Pulmonary artery endothelial cell (primary cell): ENCODE results near the gene AKT1. TPM values are rescaled to one million over a fixed set of nuclear protein-coding genes. Genes with fewer than 3 reads are reported as not detected.
"Not testable (repeated sequence)": the region's sequence is repeated elsewhere in the genome, so short reads cannot be mapped to it uniquely, and the experiment has no call there.

Experiments
- DNase-seq: peaks from one replicate; pipeline ENCODE4 v3.0.0-alpha.2; 2011; ENCODE audit warnings: low read depth, low spot score
- total RNA-seq: library from RNA; depleted of rRNA; stranded (reverse); fragments of >200 nt; gene quantifications from 2 replicates; pipeline ENCODE4 v1.2.3, GENCODE V29; 2014

The AKT1 gene
- total RNA-seq: 224 and 229 TPM in 2 replicates

DNA sequence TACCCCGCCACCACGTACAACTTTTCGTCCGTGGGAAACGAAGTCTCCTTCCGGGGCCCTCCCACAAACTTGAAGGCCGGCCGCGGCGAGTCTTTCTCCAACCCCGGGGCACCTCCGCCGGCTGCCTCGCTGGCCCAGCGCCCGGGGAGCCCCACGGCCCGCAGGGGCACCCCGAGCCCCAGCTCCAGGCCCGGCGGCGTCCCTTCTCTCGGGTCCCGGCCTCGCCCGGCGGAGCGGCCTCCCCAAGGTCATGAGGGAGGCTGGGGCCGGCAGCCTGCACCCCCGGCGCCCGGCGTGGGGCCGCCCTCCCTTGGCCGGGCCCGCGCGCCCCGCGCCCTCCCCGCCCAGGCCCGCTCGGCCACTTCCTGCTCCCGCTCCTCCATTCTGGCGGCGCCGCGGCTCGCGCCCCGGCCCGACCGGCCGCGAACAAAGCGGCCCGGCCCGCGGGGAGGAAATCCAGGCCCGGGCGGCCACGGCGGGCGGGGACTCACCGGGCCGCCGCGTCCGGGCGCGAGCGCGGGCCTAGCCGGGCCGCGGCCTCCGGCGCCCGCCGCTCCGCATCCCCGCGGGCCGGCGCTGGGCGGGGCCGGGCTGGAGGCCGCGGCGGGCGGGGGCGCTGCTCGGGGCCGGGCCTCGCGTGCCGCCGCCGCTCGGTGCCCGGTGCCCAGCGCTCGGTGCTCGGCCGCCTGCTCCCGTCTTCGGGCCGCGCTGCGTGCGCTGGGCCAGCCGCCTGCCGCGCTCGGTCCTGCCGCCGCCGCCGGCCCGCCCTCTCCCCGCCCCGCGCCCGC lies at the start of gene AKT1:
TSS of gene AKT1 (minus strand) at position 756 of the 788 bp plus-strand sequence. CDS start 3,105 bp downstream, outside the sequence.
- DNase-seq: no peak

DNA sequence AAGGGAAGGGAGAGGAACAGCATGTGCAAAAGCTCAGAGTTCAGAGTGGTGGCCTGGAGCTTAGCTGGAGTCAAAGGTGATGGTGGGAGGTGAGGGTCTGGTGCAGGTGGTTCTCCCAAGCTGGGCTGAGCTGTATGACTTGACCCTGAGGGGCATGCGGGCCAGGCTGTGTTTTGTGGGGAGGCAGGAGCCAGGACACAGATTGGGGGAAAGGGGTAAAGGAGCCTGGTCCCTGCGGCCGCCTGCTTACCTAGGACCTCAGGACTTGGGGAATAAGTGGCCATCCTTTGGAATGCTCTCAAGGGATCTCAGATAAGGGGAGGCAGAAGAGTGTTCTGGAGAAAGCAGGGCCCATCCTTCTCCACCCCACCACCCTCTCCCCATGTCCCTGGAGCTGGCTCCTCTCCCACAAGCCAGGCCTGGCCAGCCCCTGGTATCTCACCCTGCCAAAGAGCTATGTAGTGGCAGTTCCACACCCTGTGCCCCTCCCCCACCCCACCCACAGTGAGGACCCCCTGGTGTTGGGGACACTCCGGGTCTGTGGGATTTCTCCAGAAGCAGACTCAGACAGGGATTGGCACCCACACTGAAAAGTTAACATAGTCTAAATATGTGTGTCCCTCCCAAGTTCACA lies 49.6 kb upstream of the AKT1 start:
- no peak for DNase-seq

DNA sequence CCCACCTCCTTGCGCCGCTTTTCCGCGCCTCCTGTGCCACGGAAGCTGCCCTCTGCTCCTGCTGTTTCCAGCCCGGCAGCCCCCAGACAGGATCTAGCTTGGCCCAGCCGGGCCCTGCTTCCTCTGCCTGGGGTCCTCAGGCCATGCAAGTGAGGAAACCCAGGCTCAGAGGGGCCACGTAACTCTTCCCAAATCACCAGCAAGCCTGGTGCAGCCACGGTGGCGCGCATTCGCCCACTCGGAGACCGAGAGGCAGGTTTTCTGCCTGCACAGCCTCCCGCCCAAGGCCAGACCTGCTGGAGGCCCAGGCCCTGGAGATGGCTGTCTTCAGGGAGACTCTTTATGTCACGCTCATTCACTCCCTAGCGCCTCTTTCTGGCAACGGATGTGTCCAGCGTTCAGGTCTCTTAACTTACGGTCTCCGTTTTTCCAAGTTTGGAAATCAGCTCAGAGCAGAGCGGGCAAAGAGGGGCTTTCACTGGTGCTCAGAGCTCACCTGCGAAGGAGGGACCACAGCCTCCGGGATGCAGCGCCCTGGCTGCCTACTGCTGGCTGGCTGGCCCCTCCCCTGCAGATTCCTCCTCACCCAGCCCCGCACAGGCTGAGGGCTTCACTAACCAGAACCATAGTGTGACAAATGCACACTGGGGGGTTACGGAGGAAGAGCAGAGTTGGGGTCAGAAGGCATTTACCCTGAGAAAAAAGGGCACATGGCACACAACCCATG lies 48.9 kb upstream of the AKT1 start:
- no peak for DNase-seq

DNA sequence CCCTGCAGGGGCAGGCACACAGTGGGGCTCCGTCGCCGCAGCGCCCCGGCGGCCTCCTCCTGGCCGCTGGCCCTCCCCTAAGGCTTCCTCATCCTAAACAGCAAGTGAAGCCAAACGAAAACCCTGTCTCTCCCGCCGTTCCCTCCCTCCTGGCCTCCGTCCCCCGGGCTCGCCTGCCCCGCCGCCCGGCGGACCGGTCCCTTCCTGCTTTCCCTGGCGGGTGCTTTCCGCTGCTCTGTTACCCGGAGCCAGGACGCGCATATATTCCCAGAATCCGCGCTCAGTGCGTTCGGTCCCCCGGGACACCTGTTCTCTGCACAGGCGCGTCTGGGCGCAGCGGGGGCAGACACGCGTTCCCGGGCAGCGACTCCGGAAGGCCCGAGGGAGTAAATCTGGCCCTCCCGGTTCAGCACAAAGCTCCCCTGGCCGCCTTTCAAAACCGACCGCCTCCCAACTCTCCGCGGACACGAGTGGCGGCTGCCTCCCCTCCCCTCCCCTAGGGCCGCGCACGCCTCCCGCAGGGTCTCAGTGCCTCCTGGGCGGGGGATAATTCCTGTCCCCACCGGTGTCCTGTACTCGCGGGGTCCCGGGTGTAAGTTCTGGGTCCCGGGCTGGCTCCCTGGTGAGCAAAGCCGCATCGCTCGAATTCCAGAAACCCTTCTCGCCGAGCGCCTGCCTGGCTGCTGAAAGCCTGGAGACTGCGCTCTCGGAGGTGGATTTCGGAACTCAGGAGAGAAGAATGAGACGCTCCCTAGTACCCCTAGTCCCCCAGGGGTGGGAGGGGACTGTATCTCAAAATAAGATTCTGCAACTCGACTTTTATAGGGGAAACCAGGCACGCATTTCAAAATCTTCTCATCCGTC lies 48.1 kb upstream of the AKT1 start:
- DNase-seq: no peak

DNA sequence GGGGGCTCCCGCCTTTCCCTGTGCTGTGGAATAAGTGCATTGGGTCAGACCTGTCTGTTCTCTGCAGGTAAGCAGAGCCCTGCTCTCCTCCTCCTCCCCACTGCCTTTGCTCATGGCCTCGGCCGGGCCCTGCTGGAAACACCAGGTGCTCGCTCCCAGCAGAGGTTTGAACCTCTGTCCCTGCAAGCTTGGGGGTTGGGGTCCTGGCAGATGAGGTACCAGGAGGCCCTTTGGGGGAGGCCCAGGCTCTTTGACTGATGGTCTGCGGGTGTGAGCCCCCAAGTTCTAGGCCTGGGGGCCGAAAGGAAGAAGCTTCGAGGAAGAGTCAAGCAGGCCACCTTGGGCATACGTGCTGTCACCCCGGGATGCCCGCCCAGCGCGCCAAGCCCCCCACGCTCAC lies 47.5 kb upstream of the AKT1 start:
- no peak for DNase-seq

DNA sequence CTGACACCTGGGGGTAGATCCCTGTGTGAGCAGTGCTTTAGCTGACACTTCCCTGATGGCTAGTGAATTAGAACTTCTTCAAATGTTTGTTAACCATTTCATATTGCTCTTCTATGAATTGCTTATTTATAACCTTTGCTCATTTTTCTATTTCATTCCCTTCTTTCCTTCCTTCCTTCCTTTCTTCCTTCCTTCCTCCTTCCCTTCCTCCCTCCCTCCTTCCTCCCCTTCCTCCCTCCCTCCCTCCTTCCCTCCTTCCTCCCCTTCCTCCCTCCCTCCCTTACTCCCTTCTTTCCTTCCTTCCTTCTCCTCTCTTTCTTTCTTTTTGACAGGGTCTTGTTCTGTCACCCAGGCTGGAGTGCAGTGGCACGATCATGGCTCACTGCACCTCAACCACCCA lies 46.2 kb upstream of the AKT1 start:
- DNase-seq: no peak

DNA sequence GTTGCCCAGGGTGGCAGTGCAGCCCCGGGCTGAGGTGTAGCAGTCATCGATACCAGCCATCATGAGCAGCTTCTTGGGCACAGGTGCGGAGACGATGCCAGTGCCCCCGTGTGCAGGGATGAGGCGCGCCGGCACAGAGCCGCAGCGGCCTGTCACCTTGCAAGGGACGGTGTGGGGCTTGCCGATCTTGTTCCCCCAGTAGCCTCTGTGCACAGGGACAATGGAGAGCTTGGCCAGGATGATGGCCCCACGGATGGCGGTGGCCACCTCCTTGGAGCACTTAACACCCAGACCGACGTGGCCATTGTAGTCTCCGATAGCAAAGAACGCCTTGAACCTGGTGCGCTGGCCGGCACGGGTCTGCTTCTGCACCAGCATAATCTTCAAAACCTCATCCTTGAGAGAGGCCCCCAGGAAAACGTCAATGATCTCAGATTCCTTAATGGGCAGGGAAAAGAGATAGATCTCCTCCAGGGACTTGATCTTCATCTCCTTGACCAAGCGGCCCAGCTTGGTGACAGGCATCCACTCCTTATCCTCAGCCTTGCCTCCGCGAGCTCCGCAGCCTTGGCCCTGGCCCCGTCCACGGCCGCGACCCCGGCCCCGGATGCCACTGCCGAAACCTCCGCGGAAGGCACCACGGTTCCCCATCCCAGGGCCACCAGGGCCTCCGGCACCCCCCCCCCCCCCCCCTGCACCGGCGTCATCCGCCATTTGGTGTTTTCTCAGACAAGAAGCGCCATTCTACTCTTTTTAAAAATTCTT lies 40.8 kb upstream of the AKT1 start:
- not testable (repeated sequence) for DNase-seq

DNA sequence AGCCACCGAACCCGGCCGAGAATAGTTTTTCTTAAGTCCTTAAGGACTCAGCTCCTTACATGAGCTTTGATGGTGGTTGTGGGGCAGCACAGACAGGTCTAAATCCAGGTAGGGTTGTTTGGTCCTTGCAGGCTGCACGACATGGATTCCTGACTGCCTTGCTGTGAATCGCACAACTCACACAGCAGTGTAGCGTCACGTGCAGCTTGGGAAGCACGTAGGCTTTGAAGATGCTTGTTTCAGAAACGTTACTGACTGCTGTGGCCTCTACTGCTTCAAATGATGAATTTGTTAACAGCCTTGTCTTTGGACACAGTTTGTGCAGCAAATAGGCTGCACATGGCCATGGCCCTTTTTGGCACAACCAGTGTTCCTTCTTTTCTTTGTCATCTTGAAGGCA lies 35.2 kb upstream of the AKT1 start:
- DNase-seq: no peak

DNA sequence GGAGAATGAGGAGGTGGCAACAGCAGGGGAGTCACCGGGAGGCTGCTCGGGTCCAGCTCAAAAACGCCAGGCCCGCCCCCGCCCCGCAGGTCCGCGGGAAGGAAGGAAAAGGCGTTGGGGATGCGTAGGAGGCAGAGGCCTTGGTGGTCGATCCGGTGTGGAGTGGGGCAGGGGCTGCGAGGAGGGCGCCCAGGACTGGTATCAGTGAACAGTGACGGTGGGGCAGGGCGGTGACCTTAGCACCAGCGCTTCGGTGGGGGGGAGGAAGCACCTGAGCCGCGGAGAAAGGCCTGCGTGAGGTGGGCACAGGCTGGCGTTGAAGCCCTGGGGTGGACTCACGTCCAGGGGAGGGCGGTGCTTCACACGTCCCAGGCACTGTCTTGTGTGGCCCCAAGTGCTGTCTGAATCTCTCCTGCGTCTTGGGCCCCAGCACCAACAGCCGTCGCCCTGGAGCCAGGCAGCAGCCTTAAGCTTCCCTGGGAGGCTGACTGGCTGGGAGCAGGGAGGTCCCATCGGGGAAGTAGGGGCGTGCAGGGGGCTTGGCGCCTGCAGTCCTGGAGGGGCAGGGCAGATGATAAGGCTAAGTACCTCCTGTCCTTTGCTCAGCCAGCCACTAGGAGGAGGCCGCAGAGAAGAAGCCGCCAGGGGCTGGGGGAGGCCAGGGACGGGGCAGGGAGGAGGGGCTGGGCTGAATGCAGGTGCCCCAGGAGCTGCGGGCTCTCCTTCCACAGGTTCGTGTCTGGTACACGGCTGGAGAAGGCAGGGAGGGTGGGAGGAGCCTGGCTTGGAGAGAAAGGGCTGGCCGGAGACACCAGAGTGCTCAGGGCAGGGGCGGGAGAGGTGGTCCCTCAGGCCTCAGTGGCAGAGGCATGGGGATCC lies 31.9 kb upstream of the AKT1 start:
- DNase-seq: no peak

DNA sequence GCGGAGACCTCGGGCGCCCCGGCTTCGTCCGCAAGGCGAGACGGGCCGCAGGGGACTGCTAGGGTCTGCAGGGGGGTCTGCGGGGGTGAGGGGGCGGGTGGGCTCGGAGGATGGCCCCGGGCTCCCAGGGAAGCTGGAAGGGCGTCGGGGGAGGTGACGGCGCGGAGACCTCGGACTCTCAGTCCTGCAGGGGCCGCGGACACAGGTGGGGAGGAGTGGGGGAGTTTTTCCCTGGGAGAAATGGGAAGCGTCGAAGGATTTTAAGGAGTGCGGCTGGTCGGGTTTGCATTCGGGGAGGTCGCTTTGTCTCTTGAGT lies 31.3 kb upstream of the AKT1 start:
- no peak for DNase-seq

DNA sequence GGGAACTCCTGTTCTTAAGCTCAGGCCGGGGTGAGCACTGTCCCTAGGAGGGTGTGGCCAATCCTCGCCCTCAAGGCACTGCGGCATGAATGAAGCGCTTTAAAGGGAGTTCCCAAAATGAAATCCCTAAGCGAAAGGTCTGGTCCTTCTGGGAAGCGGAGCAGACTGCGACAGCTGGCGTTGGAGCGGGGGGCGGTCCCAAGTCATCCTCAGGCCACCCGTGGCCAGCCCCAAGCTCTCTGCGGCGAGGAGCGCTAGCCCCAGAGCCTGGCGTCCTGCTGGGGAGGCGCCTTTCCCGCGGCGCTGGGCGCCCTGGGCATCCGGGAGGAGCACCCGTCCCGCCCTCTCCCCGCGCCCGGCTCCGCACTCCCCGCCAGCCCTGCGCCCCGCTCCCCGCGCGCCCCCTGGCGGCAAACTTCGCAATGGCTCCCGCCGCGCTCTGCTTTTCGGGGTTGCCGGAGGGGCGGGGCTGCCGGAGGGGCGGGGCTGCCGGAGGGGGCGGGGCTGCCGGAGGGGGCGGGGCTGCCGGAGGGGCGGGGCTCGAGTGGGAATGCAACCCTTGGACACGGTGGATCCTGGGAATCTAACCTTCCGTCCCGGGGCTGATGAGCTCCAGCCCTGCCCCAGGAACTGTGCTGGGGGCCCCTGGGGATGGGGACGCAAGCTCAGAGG lies 30.8 kb upstream of the AKT1 start:
- no peak for DNase-seq

DNA sequence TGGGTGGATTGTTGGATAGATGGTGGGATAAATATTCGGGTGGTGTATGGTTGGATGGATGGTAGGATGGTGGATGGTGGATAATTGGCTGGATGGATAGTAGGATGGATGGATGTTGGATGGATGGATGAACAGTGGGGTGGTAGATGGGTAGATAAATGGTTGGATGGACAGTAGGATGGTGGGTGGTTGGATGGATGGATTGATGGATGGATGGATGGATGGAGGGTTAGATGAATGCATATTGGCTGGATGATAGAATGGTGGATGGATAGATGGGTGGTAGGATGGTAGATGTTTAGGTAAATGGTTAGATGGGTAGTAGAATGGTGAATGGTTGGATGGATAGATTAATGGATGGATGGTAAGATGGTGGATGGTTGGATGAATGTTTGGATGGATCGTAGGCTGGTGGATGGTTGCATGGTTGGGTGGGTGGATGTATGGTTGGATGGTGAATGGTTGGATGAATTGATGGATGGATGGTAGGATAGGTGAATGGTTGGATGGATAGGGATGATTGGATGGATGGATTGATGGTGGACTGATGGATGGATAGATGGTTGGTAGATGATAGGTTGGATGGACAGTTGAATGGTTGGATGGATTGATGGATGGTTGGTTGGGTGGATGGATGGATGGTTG lies 28.9 kb upstream of the AKT1 start:
- DNase-seq: no peak

DNA sequence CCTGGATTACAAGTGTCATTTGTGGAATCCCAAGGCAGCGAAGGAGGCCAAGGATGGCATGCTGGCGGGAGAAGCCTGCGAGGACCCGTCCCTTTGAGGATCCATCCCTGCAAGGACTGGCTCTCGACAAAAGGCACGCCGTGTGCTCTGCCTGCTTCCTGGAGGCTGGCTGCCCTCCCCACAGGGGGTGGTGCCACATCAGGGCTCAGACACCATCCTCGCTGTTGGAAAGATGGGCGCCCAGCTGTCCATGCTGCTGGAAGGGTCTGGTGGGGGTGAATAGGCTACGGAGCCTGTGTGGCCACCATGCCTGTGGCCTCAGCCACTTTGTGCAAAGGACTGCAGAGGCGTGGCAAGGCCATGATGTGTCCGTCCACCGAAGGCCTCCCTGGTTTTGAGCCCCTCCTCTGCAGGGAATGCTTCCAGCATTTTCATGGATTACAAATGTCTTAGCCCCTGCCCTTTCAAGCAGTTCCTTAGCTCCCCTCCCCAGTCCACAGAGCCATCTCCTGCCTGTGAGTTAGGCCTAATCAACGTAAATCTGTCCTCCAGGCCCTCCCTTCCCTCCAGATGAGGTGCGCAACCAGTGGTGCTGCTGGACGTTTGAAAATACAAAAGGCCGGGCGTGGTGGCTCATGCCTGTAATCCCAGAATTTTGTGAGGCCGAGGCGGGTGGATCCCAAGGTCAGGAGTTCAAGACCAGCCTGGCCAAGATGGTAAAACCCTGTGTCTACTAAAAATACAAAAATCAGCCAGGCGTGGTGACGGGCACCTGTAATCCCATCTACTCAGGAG lies 27.5 kb upstream of the AKT1 start:
- no peak for DNase-seq

DNA sequence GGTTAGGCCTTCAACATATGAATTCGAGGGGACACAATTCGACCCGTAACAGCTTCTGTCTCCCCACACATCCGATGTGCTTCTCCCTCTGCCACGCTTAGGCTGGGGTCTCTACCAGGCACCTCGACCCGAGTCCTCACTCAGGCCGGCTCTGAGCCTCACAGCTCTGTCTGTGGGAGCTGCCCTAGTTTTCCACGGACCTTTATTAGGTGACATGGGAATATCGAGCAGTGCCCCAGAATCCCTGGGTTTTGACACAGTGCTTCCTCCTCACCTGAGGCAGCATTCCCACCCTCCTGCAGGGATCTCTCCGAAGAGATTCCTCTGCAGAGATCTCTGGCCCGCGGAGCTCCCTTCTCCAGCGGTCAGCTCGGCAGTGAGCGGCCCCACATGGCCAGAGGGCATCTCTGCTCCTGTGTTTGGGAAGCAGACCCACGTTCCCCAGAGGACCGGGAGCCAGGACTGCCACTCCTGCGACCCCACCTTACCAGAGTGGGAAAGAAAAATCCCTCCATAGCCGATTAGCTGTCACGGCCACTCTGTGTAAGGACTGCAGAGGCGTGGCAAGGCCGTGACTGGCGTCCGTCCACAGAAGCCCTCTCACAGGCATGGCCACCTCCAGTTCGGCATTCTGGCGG lies 26.5 kb upstream of the AKT1 start:
- DNase-seq: no peak

DNA sequence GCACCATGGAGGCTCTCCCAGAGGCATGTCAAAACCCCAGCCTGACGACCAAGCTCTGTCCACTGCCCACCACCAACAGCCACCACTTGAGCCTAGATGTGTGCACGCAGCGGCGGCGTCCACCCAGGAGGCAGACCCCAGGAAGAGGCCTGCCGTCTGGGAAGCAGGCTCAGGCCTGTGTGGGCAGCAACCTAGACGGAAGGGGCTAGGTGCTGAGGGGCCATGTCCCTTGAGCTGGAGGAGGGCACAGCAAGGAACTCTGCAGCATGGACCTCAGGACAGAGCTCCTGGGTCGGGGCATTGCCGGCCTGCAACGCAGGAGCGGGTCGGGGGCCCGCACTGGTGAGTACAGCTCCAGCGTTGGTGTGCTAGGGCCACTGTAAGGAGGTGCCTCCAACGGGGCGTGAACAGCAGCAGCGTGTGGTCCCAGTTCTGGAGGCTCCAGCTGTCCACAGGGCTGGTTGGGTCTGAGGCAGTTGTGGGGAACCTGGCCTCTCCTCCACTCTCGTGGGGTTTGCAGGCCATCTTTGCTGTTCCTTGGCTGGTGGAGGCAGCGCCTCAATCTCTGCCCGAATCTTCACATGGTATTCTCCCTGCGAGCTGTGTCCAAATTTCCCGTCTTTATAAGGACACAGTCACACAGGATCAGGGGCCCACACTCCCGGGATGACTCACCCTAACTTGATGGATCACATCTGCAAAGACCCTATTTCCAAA lies 25.8 kb upstream of the AKT1 start:
- no peak for DNase-seq

DNA sequence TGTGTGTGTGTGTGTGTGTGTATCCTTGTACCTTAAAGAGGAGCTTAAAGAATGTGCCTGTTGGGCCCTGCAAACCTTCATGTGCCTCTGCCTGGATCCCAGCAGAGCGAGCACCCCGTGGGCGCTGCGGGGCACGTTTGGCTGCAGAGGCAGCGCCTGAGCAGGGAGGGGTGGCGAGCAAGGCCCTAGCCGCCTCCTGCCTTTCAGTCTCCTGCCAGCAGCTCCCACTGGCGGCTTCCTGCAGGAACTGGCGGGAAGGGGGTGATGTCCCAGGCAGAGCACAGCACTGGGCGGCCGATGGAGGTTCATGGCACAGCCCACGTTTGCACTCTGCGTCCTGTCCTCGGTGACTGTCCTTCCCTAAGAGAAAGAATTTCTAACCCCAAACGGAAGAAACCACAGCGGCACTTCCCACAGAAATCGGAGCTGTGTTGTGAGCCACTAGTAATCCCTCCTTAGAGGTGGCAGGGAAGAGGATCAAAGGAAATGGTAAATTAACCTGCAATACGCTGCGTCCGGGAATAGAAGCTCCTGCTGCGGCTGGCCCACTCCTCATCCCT lies 25.2 kb upstream of the AKT1 start:
- no peak for DNase-seq

DNA sequence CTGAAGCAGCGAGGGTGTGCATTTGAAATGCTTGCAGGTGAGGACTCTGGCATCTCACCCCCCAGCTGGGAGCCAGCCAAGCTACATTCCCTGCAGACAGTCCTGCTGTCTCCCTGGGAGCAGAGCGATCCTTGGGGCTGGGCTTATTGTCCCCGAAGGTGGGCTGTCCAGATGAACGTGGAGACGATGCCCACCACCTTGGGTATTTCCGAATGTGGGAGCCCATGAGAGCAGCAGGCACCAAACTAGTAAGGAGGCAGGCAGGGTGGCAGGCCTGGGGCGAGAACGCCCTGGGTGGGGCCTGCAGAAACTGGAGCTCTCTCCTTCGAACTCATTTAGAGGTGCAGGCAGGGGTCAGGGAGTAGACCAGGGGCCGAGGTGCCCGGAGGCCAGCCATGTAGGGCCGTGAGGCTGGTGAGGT lies 23.8 kb upstream of the AKT1 start:
- no peak for DNase-seq
